ENCODE results near the gene MSL2. TPM values are rescaled to one million over a fixed set of nuclear protein-coding genes. Genes with fewer than 3 reads are reported as not detected.

MSL2 gene
- total and polyA plus RNA-seq, 11 donors: 3.8 to 29.0 (median 19.1) TPM

DNA sequence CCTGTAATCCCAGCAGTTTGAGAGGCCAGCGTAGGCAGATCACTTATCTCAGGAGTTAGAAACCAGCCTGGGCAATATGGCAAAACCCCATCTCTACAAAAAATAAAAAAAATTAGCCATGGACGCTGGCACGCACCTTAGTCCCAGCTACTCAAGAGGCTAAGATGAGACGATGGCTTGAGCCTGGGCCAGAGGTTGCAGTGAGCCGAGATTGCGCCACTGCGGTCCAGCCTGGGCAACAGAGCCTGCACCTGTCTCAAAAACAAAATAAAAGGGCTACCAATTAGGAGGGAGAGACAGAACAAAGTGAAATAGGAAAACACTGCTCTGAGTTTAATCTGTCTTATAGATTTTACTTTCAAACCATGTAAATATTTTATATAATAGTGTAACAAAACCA lies 33.8 kb downstream of the MSL2 start:
- intact Hi-C loops (cut with DNase I): no loop called here
- peaks cover 0 to 65% (median 42%) of the 10 kb centered on the region in 12 donors for H3K4me1 ChIP-seq
- TF ChIP-seq POLR2A (IDR thresholded peaks at IDR 0.05): no peak
- TF ChIP-seq, protein P1, sequence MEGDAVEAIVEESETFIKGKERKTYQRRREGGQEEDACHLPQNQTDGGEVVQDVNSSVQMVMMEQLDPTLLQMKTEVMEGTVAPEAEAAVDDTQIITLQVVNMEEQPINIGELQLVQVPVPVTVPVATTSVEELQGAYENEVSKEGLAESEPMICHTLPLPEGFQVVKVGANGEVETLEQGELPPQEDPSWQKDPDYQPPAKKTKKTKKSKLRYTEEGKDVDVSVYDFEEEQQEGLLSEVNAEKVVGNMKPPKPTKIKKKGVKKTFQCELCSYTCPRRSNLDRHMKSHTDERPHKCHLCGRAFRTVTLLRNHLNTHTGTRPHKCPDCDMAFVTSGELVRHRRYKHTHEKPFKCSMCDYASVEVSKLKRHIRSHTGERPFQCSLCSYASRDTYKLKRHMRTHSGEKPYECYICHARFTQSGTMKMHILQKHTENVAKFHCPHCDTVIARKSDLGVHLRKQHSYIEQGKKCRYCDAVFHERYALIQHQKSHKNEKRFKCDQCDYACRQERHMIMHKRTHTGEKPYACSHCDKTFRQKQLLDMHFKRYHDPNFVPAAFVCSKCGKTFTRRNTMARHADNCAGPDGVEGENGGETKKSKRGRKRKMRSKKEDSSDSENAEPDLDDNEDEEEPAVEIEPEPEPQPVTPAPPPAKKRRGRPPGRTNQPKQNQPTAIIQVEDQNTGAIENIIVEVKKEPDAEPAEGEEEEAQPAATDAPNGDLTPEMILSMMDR (IDR thresholded peaks at IDR 0.05): no peak
- H3K9me3 ChIP-seq: no peaks in the 10 kb centered on the region
- H3K27me3 ChIP-seq: no peaks in the 10 kb centered on the region
- no peak overlapping the region for H3K27ac ChIP-seq
- 71 to 88% (median 81%) methylated on average over 7 of the region's 7 CpGs for WGBS, 4 donors
- no peak overlapping the region for H3K4me3 ChIP-seq
- ATAC-seq (peak in 1 of 4 donors; percentile 48), DNase-seq (no peak)
- no peaks in the 10 kb centered on the region for H3K36me3 ChIP-seq

DNA sequence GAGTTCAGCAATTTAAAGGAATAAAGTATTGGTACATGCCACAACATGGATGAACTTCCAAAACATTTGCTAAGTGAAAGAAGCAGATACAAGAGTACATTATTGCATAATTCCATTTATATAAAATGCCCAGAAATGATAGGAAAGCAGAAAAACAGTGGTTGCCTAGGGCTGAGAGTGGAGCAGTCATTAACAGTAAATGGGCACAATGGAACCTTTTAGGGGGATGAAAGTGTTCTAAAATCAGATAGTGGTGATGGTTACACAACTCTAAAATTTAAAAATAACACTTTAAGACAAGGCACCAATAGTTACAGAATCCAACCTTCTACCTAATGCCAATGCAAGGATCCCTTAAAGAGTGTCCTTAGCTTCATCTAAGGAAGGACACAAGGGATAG lies 34.6 kb downstream of the MSL2 start:
- H3K36me3 ChIP-seq: no peaks in the 10 kb centered on the region
- DNase-seq (no peak), ATAC-seq (no peak)
- no peaks in the 10 kb centered on the region for H3K27me3 ChIP-seq
- no peak overlapping the region for H3K4me3 ChIP-seq
- peaks cover 0 to 59% (median 39%) of the 10 kb centered on the region in 12 donors for H3K4me1 ChIP-seq
- no peak overlapping the region for H3K27ac ChIP-seq
- intact Hi-C loops (cut with DNase I): no loop called here
- H3K9me3 ChIP-seq: no peaks in the 10 kb centered on the region
- TF ChIP-seq, protein P1 (IDR thresholded peaks at IDR 0.05): no peak
- no peak for TF ChIP-seq POLR2A (IDR thresholded peaks at IDR 0.05)

DNA sequence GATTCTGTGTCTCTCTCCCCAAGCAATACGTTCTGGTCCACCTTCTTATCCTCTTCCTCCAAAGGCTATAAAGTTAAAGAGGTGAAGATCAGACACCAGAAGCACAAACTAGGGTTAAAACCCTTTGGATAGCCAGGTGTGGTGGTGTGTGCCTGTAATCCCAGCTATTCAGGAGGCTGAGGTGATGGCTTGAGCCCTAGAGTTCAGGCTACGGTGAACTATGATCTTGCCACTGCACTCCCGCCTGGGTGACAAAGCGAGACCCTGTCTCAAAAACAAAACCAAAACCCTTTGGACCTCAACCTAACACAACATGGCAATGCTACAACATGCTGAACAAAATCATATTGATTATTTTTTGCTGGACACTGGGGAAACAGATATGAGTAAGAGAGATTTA lies 43.2 kb downstream of the MSL2 start:
- TF ChIP-seq, protein P1 (IDR thresholded peaks at IDR 0.05): no peak
- TF ChIP-seq POLR2A (IDR thresholded peaks at IDR 0.05): no peak
- DNase-seq (no peak), ATAC-seq (no peak)
- Histone ChIP-seq H3K4me3 (no peak overlapping the region), H3K27ac (no peak overlapping the region), H3K4me1 (peaks cover 0 to 34% (median 15%) of the 10 kb centered on the region in 12 donors), H3K36me3 (peaks cover 0 to 38% (median 23%) of the 10 kb centered on the region in 9 donors), H3K27me3 (no peaks in the 10 kb centered on the region), H3K9me3 (no peaks in the 10 kb centered on the region)
- 90 to 93% (median 91%) methylated on average over 4 of the region's 4 CpGs for WGBS, 4 donors
- intact Hi-C loops (cut with DNase I): loop anchor here in 2 of 10 donors (5.0 kb wide), 1 partner anchor 39 kb away; no protein-coding TSS in a partner anchor

DNA sequence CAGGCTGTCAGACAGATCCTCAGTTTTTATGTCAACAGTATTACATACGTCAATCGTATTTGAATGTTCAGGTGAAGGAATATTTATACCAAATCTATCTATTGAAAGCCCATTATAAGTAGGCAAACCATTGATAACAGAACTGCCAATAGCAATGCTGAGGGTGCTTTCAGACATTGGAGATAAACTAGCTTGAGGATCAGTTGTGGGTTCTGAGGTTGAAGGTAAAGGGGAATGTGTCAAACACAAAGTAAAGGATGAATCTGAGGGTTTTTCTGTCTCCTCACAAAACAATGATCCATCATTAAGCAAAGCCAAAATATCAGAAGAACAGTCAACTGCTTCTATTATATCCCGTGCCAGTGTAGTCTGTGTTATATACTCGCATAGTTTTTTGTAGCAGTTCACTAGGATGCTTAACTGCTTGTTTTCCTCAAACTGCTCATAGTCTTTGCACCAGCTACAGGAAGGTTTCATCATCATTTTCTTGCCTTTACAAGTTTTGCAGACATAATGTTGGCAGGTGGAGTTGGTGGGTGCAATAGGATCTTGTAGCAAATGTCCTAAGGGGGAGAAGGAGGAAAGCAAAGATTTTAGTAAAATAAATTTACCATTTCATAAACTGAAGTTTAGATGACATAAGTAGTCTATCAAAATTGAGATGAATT lies 43.8 kb downstream of the MSL2 start:
- TF ChIP-seq, protein P1 (IDR thresholded peaks at IDR 0.05): no peak
- TF ChIP-seq POLR2A (IDR thresholded peaks at IDR 0.05): no peak
- Histone ChIP-seq H3K27ac (no peak overlapping the region), H3K36me3 (peaks cover 0 to 42% (median 23%) of the 10 kb centered on the region in 9 donors), H3K9me3 (no peaks in the 10 kb centered on the region), H3K27me3 (no peaks in the 10 kb centered on the region), H3K4me3 (no peak overlapping the region), H3K4me1 (peaks cover 0 to 34% (median 14%) of the 10 kb centered on the region in 12 donors)
- intact Hi-C loops (cut with DNase I): loop anchor here in 2 of 10 donors (5.0 kb wide), 1 partner anchor 40 kb away; no protein-coding TSS in a partner anchor
- DNase-seq (no peak), ATAC-seq (no peak)
- 64 to 81% (median 75%) methylated on average over 4 of the region's 4 CpGs for WGBS, 4 donors
